Keratinocyte (primary cell): ENCODE data around the gene LINC01488.

Experiments used
- EZH2 ChIP-seq: IDR thresholded peaks from one replicate; pipeline ENCODE4 v1.6.1; 2012; ENCODE audit warnings: inconsistent platforms, mild to moderate bottlenecking, low read length, moderate library complexity
- TF ChIP-seq, protein P1 (sequence below), 3 experiments: IDR thresholded peaks in 1 of 3; conservative IDR thresholded peaks in 1 of 3; optimal IDR thresholded peaks in 1 of 3; 2 replicates in 2 of 3; 3 replicates in 1 of 3; pipeline versions ENCODE3 to v1.5.1; 2011; ENCODE audit warnings: low read length in 3 of 3, mild to moderate bottlenecking in 3 of 3, moderate library complexity in 2 of 3, control low read depth in 1 of 3, inconsistent platforms in 1 of 3; ENCODE audit not compliant: insufficient read depth in 2 of 3; ENCODE audit errors: extremely low read depth in 1 of 3

DNA sequence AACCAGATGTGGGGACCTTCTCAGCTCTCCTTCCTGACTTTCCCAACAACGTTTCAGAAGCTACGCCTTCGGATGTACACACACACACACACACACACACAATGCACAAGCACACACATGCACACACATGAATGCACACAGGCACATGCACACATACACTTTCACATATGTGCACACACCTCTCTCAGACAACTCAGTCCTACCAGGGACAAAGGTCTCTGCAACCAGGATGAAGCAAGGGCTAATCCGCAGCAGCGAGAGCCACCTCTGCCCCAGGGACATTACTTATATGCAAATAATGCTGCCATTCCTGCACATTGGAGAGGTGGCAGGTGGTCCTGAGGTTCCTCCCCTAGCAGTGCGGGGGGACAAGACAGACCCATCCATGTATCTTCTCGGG, 27.4 kb upstream of the LINC01488 start:
- TF ChIP-seq, protein P1, sequence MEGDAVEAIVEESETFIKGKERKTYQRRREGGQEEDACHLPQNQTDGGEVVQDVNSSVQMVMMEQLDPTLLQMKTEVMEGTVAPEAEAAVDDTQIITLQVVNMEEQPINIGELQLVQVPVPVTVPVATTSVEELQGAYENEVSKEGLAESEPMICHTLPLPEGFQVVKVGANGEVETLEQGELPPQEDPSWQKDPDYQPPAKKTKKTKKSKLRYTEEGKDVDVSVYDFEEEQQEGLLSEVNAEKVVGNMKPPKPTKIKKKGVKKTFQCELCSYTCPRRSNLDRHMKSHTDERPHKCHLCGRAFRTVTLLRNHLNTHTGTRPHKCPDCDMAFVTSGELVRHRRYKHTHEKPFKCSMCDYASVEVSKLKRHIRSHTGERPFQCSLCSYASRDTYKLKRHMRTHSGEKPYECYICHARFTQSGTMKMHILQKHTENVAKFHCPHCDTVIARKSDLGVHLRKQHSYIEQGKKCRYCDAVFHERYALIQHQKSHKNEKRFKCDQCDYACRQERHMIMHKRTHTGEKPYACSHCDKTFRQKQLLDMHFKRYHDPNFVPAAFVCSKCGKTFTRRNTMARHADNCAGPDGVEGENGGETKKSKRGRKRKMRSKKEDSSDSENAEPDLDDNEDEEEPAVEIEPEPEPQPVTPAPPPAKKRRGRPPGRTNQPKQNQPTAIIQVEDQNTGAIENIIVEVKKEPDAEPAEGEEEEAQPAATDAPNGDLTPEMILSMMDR (optimal IDR thresholded peaks at IDR 0.05 in 1 of 3, IDR thresholded peaks at IDR 0.05 in 1 of 3, conservative IDR thresholded peaks at IDR 0.05 in 1 of 3; ENCODE audit: extremely low read depth in 1 of 3, insufficient read depth in 2 of 3, low read length in 3 of 3), result no peak
- TF ChIP-seq EZH2, result no peak
